Measurements from ENCODE around the gene GARNL3. TPM values are rescaled to one million over a fixed set of nuclear protein-coding genes. Genes with fewer than 3 reads are reported as not detected.

GARNL3 gene
- total and polyA plus RNA-seq, 8 donors = 0.76 to 35.8 (median 7.5) TPM

DNA sequence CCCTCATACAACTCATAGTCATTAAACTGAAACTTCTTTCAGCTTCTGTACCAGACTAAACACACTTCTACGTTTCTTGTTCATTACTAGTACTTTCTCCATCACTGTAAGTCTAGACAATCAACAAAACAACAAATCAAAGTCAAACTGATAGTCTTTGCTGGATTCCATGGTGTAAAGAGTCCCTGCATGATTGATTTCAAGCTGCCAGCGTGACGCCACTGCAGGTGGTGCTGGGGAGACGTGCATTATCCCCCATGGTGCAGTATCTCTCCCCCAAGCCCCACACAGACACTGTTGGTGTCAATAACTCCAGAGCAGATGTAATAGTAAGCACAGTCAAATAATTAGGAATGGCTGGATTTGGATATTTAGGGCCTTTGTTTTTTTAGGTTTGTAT, 121.7 kb downstream of the GARNL3 start:
- peaks cover 0 to 18% (median 0%) of the 10 kb centered on the region in 4 donors for H3K4me1 ChIP-seq
- H3K36me3 ChIP-seq = peaks cover 0 to 11% (median 4%) of the 10 kb centered on the region in 4 donors
- TF ChIP-seq POLR2A (IDR thresholded peaks at IDR 0.05) (no peak), EP300 (IDR thresholded peaks at IDR 0.05) (no peak), POLR2AphosphoS5 (IDR thresholded peaks at IDR 0.05) (no peak)
- TF ChIP-seq, protein P1, sequence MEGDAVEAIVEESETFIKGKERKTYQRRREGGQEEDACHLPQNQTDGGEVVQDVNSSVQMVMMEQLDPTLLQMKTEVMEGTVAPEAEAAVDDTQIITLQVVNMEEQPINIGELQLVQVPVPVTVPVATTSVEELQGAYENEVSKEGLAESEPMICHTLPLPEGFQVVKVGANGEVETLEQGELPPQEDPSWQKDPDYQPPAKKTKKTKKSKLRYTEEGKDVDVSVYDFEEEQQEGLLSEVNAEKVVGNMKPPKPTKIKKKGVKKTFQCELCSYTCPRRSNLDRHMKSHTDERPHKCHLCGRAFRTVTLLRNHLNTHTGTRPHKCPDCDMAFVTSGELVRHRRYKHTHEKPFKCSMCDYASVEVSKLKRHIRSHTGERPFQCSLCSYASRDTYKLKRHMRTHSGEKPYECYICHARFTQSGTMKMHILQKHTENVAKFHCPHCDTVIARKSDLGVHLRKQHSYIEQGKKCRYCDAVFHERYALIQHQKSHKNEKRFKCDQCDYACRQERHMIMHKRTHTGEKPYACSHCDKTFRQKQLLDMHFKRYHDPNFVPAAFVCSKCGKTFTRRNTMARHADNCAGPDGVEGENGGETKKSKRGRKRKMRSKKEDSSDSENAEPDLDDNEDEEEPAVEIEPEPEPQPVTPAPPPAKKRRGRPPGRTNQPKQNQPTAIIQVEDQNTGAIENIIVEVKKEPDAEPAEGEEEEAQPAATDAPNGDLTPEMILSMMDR (IDR thresholded peaks at IDR 0.05) = no peak
- no peaks in the 10 kb centered on the region for H3K27me3 ChIP-seq
- no peak overlapping the region for H3K4me3 ChIP-seq
- no peak for DNase-seq
- WGBS, 5 donors = 75 to 94% (median 90%) methylated on average over 4 of the region's 4 CpGs
- no peaks in the 10 kb centered on the region for H3K9me3 ChIP-seq
- intact Hi-C loops (cut with DNase I; ENCODE audit: low total_unique reads) = no loop called here
- no peak overlapping the region for H3K27ac ChIP-seq

DNA sequence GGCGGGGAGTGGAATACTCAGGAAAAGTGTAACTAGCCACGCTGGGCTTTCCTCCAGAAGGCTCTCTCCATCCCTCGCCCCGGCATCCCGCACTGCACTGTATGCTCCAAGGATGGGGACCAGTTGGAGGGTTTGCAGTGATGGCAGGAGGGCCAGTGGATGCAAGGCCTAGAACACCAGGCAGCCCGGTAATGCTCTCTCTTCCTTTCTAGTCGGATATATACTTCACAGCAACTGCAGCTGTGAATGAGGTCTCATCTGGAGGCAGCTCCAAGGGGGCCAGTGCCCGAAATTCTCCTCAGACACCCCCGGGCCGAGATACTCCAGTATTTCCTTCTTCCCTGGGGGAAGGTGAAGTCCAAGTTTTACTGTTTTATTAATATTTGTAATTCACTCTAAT, 122.4 kb downstream of the GARNL3 start:
- H3K9me3 ChIP-seq = no peaks in the 10 kb centered on the region
- no peak overlapping the region for H3K27ac ChIP-seq
- H3K27me3 ChIP-seq = no peaks in the 10 kb centered on the region
- WGBS, 5 donors = 92 to 96% (median 95%) methylated on average over 10 of the region's 10 CpGs
- TF ChIP-seq EP300 (IDR thresholded peaks at IDR 0.05) (no peak), POLR2AphosphoS5 (IDR thresholded peaks at IDR 0.05) (no peak), POLR2A (IDR thresholded peaks at IDR 0.05) (no peak)
- TF ChIP-seq, protein P1 (IDR thresholded peaks at IDR 0.05) = no peak
- peaks cover 0 to 11% (median 4%) of the 10 kb centered on the region in 4 donors for H3K36me3 ChIP-seq
- intact Hi-C loops (cut with DNase I; ENCODE audit: low total_unique reads) = no loop called here
- DNase-seq = no peak
- peaks cover 0 to 18% (median 0%) of the 10 kb centered on the region in 4 donors for H3K4me1 ChIP-seq
- no peak overlapping the region for H3K4me3 ChIP-seq

- no peak overlapping the region for H3K4me3 ChIP-seq
- intact Hi-C loops (cut with DNase I; ENCODE audit: low total_unique reads) = no loop called here
- peaks cover 0 to 11% (median 4%) of the 10 kb centered on the region in 4 donors for H3K36me3 ChIP-seq
- no peaks in the 10 kb centered on the region for H3K9me3 ChIP-seq
- WGBS, 5 donors = 42 to 71% (median 62%) methylated on average over 10 of the region's 10 CpGs
- H3K27me3 ChIP-seq = no peaks in the 10 kb centered on the region
- no peak overlapping the region for H3K27ac ChIP-seq
- peak in 1 of 2 donors; percentile 90 for DNase-seq
- H3K4me1 ChIP-seq = peaks cover 0 to 18% (median 0%) of the 10 kb centered on the region in 4 donors
- TF ChIP-seq, protein P1 (IDR thresholded peaks at IDR 0.05) = no peak
- no peak for TF ChIP-seq POLR2AphosphoS5 (IDR thresholded peaks at IDR 0.05)
- TF ChIP-seq POLR2A (IDR thresholded peaks at IDR 0.05) = no peak
- TF ChIP-seq EP300 (IDR thresholded peaks at IDR 0.05) = no peak
Measured at GRCh38 chr9:127388037-127388855, 123.7 kb downstream of the GARNL3 start.

DNA sequence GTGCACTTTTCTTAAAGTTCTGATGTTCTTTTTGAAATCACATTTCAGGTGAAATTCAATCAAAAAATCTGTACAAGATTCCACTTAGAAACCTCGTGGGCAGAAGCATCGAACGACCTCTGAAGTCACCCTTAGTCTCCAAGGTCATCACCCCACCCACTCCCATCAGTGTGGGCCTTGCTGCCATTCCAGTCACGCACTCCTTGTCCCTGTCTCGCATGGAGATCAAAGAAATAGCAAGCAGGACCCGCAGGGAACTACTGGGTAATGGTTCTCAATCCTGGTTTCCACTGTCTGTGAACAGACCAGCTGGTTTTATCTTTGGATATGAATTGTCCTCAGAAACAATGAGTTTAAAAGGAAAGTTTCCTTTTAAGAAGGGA, 124.3 kb downstream of the GARNL3 start:
- WGBS, 5 donors = 60 to 75% (median 73%) methylated on average over 6 of the region's 6 CpGs
- intact Hi-C loops (cut with DNase I; ENCODE audit: low total_unique reads) = no loop called here
- H3K36me3 ChIP-seq = peaks cover 0 to 11% (median 4%) of the 10 kb centered on the region in 4 donors
- TF ChIP-seq POLR2AphosphoS5 (IDR thresholded peaks at IDR 0.05) = no peak
- TF ChIP-seq, protein P1 (IDR thresholded peaks at IDR 0.05) = no peak
- no peak for TF ChIP-seq EP300 (IDR thresholded peaks at IDR 0.05)
- no peak for TF ChIP-seq POLR2A (IDR thresholded peaks at IDR 0.05)
- H3K27me3 ChIP-seq = no peaks in the 10 kb centered on the region
- no peak for DNase-seq
- no peak overlapping the region for H3K4me3 ChIP-seq
- no peak overlapping the region for H3K27ac ChIP-seq
- H3K9me3 ChIP-seq = no peaks in the 10 kb centered on the region
- H3K4me1 ChIP-seq = peaks cover 0 to 18% (median 0%) of the 10 kb centered on the region in 4 donors
